HepG2 (cell line): ENCODE data around the gene EDC3. TPM values are rescaled to one million over a fixed set of nuclear protein-coding genes. Genes with fewer than 3 reads are reported as not detected.

Experiments used
- CBX1 ChIP-seq: IDR thresholded peaks from one replicate; pipeline ENCODE4 v1.6.1; 2016; ENCODE audit warnings: antibody characterized with exemption, low read depth
- HCFC1 ChIP-seq: fragments of 150-350 bp; IDR thresholded peaks from 2 replicates; pipeline ENCODE4 v1.6.1; 2014; ENCODE audit warnings: low read depth, low read length
- HNRNPLL ChIP-seq: fragments of 200-400 bp; formaldehyde crosslinking; IDR thresholded peaks from 2 replicates; pipeline ENCODE4 v1.6.1; 2017; ENCODE audit warnings: mild to moderate bottlenecking, low read depth, low read length; ENCODE audit not compliant: poor library complexity, severe bottlenecking
- ISX ChIP-seq: sonication (generic); formaldehyde crosslinking; conservative IDR thresholded peaks from 2 replicates; pipeline ENCODE4 v1.5.0; 2020; ENCODE audit warnings: missing genetic modification reagents
- NR2C2 ChIP-seq: sonication (generic); formaldehyde crosslinking; IDR thresholded peaks from 2 replicates; pipeline ENCODE4 v1.4.0; 2020; ENCODE audit warnings: missing genetic modification reagents, mild to moderate bottlenecking, moderate library complexity, borderline replicate concordance
- POLR2AphosphoS5 ChIP-seq: IDR thresholded peaks from 2 replicates; pipeline ENCODE4 v1.6.1; 2012; ENCODE audit warnings: low read depth, low read length
- PTBP1 ChIP-seq: fragments of 200-400 bp; formaldehyde crosslinking; IDR thresholded peaks from 2 replicates; pipeline ENCODE4 v1.6.1; 2018; ENCODE audit warnings: low read length, low read depth; ENCODE audit not compliant: poor library complexity, severe bottlenecking
- ZNF496 ChIP-seq: sonication (generic); formaldehyde crosslinking; IDR thresholded peaks from 2 replicates; pipeline ENCODE4 v1.8.1; 2023; ENCODE audit warnings: mild to moderate bottlenecking, moderate library complexity, missing genetic modification reagents; ENCODE audit not compliant: insufficient replicate concordance
- polyA plus RNA-seq, 8 experiments: library from polyadenylated mRNA; depleted of rRNA in 3 of 8; stranded (reverse) in 7 of 8; unstranded in 1 of 8; fragments of >200 nt; fragmentation: Illumina TruSeq in 4 of 8; extraction: Trizol in 4 of 8; gene quantifications; 2 replicates each; pipeline versions ENCODE4 v1.2.1 to v1.2.3, GENCODE V29; 2011 to 2016; ENCODE audit warnings: low read depth in 4 of 8, missing spikeins in 1 of 8, mixed read lengths in 1 of 8; ENCODE audit not compliant: insufficient read depth in 1 of 8
- total RNA-seq, 5 experiments: library from RNA; depleted of rRNA; stranded (reverse); fragments of >200 nt; fragmentation: Illumina TruSeq; extraction: Trizol; gene quantifications; 2 replicates each; pipeline ENCODE4 v1.2.3, GENCODE V29; 2016; ENCODE audit warnings: low read depth in 1 of 5
- TF ChIP-seq, protein P1 (sequence below): sonication (generic); formaldehyde crosslinking; IDR thresholded peaks from 2 replicates; pipeline ENCODE4 v1.4.0; 2020; ENCODE audit warnings: missing genetic modification reagents
- TF ChIP-seq, protein P2 (sequence below): sonication (generic); formaldehyde crosslinking; IDR thresholded peaks from 2 replicates; pipeline ENCODE4 v1.5.0; 2020; ENCODE audit warnings: mild to moderate bottlenecking, missing genetic modification reagents
- TF ChIP-seq, protein P3 (sequence below): sonication (generic); formaldehyde crosslinking; IDR thresholded peaks from 2 replicates; pipeline ENCODE4 v1.5.0; 2020; ENCODE audit warnings: mild to moderate bottlenecking, missing genetic modification reagents, borderline replicate concordance

EDC3 gene
- total and polyA plus RNA-seq, 2 of the 13 experiments (the other 11 are each of a cell fraction or from before 2014, with no cell fraction given), result 17.4 to 32.0 TPM

DNA sequence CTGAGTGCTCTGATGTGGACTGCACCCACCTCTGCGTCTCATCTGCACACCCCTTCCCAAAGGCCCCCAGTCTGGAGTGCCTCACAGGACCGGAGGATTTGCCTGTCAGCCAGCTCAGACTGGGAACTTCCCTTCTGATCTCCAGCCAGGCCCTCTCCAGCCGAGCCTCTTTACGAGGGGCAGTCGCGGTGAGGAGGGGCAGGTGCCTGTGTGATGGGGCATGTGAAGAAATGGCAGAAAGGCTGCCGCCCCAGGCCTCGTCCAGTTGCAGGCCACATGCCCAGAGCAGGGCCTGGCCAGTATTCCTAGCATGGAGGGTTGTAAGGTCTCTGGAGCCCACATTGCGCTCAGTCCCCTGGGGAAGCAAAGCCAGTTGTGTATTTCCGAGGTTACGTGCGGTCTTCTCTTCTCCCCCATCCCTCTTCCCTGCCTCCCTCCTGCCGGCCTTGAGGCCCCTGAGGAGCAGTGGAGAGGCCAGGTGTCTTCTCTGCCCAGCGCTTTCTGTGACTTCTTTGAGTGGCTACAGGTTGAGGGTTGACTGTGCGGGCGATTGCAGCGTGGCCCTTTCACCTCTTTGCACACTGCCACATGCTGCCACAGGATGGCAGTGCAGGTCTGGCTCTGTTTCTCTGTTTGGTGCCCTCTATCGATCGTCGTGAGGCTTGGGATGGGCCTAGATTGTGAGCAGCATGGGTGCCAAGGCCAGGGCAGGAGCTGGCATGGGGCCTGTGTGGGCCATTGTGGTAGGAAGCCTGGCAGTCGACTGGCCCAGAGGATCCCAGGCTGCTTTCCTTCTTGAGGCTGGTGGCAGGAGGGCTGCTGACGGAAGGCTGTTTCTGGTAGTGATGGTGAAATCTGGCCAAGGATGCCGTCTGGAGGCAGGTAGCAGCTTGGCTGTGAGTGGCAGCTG lies 74.9 kb downstream of the EDC3 start (continued):
- TF ChIP-seq, protein P1, sequence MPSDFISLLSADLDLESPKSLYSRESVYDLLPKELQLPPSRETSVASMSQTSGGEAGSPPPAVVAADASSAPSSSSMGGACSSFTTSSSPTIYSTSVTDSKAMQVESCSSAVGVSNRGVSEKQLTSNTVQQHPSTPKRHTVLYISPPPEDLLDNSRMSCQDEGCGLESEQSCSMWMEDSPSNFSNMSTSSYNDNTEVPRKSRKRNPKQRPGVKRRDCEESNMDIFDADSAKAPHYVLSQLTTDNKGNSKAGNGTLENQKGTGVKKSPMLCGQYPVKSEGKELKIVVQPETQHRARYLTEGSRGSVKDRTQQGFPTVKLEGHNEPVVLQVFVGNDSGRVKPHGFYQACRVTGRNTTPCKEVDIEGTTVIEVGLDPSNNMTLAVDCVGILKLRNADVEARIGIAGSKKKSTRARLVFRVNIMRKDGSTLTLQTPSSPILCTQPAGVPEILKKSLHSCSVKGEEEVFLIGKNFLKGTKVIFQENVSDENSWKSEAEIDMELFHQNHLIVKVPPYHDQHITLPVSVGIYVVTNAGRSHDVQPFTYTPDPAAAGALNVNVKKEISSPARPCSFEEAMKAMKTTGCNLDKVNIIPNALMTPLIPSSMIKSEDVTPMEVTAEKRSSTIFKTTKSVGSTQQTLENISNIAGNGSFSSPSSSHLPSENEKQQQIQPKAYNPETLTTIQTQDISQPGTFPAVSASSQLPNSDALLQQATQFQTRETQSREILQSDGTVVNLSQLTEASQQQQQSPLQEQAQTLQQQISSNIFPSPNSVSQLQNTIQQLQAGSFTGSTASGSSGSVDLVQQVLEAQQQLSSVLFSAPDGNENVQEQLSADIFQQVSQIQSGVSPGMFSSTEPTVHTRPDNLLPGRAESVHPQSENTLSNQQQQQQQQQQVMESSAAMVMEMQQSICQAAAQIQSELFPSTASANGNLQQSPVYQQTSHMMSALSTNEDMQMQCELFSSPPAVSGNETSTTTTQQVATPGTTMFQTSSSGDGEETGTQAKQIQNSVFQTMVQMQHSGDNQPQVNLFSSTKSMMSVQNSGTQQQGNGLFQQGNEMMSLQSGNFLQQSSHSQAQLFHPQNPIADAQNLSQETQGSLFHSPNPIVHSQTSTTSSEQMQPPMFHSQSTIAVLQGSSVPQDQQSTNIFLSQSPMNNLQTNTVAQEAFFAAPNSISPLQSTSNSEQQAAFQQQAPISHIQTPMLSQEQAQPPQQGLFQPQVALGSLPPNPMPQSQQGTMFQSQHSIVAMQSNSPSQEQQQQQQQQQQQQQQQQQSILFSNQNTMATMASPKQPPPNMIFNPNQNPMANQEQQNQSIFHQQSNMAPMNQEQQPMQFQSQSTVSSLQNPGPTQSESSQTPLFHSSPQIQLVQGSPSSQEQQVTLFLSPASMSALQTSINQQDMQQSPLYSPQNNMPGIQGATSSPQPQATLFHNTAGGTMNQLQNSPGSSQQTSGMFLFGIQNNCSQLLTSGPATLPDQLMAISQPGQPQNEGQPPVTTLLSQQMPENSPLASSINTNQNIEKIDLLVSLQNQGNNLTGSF (CRISPR knock-in tag), result no peak
- TF ChIP-seq NR2C2 (CRISPR knock-in tag) (0 out of 2 replicates have a peak, but pooled peaks have one; percentile 20), PTBP1 (no peak), ISX (CRISPR knock-in tag) (no peak), HCFC1 (no peak), HNRNPLL (peak; percentile 30), CBX1 (no peak), POLR2AphosphoS5 (no peak), ZNF496 (CRISPR knock-in tag) (no peak)
- TF ChIP-seq, protein P2, sequence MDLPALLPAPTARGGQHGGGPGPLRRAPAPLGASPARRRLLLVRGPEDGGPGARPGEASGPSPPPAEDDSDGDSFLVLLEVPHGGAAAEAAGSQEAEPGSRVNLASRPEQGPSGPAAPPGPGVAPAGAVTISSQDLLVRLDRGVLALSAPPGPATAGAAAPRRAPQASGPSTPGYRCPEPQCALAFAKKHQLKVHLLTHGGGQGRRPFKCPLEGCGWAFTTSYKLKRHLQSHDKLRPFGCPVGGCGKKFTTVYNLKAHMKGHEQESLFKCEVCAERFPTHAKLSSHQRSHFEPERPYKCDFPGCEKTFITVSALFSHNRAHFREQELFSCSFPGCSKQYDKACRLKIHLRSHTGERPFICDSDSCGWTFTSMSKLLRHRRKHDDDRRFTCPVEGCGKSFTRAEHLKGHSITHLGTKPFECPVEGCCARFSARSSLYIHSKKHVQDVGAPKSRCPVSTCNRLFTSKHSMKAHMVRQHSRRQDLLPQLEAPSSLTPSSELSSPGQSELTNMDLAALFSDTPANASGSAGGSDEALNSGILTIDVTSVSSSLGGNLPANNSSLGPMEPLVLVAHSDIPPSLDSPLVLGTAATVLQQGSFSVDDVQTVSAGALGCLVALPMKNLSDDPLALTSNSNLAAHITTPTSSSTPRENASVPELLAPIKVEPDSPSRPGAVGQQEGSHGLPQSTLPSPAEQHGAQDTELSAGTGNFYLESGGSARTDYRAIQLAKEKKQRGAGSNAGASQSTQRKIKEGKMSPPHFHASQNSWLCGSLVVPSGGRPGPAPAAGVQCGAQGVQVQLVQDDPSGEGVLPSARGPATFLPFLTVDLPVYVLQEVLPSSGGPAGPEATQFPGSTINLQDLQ (CRISPR knock-in tag), result no peak
- TF ChIP-seq, protein P3, sequence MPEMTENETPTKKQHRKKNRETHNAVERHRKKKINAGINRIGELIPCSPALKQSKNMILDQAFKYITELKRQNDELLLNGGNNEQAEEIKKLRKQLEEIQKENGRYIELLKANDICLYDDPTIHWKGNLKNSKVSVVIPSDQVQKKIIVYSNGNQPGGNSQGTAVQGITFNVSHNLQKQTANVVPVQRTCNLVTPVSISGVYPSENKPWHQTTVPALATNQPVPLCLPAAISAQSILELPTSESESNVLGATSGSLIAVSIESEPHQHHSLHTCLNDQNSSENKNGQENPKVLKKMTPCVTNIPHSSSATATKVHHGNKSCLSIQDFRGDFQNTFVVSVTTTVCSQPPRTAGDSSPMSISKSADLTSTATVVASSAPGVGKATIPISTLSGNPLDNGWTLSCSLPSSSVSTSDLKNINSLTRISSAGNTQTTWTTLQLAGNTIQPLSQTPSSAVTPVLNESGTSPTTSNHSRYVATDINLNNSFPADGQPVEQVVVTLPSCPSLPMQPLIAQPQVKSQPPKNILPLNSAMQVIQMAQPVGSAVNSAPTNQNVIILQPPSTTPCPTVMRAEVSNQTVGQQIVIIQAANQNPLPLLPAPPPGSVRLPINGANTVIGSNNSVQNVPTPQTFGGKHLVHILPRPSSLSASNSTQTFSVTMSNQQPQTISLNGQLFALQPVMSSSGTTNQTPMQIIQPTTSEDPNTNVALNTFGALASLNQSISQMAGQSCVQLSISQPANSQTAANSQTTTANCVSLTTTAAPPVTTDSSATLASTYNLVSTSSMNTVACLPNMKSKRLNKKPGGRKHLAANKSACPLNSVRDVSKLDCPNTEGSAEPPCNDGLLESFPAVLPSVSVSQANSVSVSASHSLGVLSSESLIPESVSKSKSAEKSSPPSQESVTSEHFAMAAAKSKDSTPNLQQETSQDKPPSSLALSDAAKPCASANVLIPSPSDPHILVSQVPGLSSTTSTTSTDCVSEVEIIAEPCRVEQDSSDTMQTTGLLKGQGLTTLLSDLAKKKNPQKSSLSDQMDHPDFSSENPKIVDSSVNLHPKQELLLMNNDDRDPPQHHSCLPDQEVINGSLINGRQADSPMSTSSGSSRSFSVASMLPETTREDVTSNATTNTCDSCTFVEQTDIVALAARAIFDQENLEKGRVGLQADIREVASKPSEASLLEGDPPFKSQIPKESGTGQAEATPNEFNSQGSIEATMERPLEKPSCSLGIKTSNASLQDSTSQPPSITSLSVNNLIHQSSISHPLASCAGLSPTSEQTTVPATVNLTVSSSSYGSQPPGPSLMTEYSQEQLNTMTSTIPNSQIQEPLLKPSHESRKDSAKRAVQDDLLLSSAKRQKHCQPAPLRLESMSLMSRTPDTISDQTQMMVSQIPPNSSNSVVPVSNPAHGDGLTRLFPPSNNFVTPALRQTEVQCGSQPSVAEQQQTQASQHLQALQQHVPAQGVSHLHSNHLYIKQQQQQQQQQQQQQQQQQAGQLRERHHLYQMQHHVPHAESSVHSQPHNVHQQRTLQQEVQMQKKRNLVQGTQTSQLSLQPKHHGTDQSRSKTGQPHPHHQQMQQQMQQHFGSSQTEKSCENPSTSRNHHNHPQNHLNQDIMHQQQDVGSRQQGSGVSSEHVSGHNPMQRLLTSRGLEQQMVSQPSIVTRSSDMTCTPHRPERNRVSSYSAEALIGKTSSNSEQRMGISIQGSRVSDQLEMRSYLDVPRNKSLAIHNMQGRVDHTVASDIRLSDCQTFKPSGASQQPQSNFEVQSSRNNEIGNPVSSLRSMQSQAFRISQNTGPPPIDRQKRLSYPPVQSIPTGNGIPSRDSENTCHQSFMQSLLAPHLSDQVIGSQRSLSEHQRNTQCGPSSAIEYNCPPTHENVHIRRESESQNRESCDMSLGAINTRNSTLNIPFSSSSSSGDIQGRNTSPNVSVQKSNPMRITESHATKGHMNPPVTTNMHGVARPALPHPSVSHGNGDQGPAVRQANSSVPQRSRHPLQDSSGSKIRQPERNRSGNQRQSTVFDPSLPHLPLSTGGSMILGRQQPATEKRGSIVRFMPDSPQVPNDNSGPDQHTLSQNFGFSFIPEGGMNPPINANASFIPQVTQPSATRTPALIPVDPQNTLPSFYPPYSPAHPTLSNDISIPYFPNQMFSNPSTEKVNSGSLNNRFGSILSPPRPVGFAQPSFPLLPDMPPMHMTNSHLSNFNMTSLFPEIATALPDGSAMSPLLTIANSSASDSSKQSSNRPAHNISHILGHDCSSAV, result no peak
